Measurements from ENCODE around the gene FOXJ3.

DNA sequence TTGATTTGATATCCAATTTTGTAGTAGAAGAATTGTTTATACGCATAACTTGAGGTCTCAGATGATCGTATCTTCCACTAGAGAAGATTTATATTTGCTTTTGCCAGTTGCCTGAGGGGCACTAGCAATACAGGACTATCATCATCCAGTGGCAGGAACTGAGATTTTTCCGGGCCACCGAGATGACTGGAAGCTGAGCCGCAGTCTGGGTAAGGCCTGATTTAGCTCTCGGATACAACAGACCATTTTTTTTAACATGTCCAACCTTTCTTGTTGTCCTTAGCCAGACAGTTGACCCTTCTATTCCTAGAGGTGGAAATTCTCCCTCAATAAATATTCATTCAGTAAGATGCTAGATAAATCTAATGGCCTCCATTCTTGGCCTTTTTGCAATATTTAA is 207.3 kb downstream of the FOXJ3 start:
- TF ChIP-seq, protein P1, sequence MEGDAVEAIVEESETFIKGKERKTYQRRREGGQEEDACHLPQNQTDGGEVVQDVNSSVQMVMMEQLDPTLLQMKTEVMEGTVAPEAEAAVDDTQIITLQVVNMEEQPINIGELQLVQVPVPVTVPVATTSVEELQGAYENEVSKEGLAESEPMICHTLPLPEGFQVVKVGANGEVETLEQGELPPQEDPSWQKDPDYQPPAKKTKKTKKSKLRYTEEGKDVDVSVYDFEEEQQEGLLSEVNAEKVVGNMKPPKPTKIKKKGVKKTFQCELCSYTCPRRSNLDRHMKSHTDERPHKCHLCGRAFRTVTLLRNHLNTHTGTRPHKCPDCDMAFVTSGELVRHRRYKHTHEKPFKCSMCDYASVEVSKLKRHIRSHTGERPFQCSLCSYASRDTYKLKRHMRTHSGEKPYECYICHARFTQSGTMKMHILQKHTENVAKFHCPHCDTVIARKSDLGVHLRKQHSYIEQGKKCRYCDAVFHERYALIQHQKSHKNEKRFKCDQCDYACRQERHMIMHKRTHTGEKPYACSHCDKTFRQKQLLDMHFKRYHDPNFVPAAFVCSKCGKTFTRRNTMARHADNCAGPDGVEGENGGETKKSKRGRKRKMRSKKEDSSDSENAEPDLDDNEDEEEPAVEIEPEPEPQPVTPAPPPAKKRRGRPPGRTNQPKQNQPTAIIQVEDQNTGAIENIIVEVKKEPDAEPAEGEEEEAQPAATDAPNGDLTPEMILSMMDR (IDR thresholded peaks at IDR 0.05): no peak
- TF ChIP-seq EP300 (IDR thresholded peaks at IDR 0.05) (no peak), POLR2AphosphoS5 (IDR thresholded peaks at IDR 0.05) (no peak)
